ENCODE results near the gene FCF1.

Gene FCF1

GRCh38 chr14:74712499-74713394 is at the start of gene FCF1, which contains the start of gene AREL1:
FCF1 (plus strand) TSS chr14:74713144; CDS start chr14:74713198, 54 bp downstream.
AREL1 (minus strand) TSS chr14:74713080; CDS start chr14:74685615, 27,465 bp downstream.
- DNase-seq (ENCODE audit: low spot score) = peak; percentile 94

- no peak for DNase-seq (ENCODE audit: low spot score)
Observed at GRCh38 chr14:74663884-74664283, 49.1 kb upstream of the FCF1 start.

GRCh38 chr14:74664717-74665116 is 48.2 kb upstream of the FCF1 start:
- DNase-seq (ENCODE audit: low spot score) = no peak

- no peak for DNase-seq (ENCODE audit: low spot score)
Observed at GRCh38 chr14:74667758-74668157, 45.2 kb upstream of the FCF1 start.

- DNase-seq (ENCODE audit: low spot score) = no peak
Observed at GRCh38 chr14:74669256-74669655, 43.7 kb upstream of the FCF1 start.

GRCh38 chr14:74669846-74670245 is 43.1 kb upstream of the FCF1 start:
- no peak for DNase-seq (ENCODE audit: low spot score)

- DNase-seq (ENCODE audit: low spot score) = no peak
Observed at GRCh38 chr14:74670726-74671411, 42.1 kb upstream of the FCF1 start.

GRCh38 chr14:74671789-74672188 is 41.2 kb upstream of the FCF1 start:
- DNase-seq (ENCODE audit: low spot score) = no peak

- DNase-seq (ENCODE audit: low spot score) = no peak
Observed at GRCh38 chr14:74673768-74674167, 39.2 kb upstream of the FCF1 start.

- DNase-seq (ENCODE audit: low spot score) = no peak
Observed at GRCh38 chr14:74675219-74675618, 37.7 kb upstream of the FCF1 start.

- no peak for DNase-seq (ENCODE audit: low spot score)
Observed at GRCh38 chr14:74682169-74682952, 30.6 kb upstream of the FCF1 start.

GRCh38 chr14:74683406-74683805 is 29.5 kb upstream of the FCF1 start:
- no peak for DNase-seq (ENCODE audit: low spot score)

- DNase-seq (ENCODE audit: low spot score) = no peak
Observed at GRCh38 chr14:74684434-74684833, 28.5 kb upstream of the FCF1 start.

GRCh38 chr14:74685056-74685455 is 27.9 kb upstream of the FCF1 start:
- DNase-seq (ENCODE audit: low spot score) = no peak

- DNase-seq (ENCODE audit: low spot score) = no peak
Observed at GRCh38 chr14:74685921-74686678, 26.8 kb upstream of the FCF1 start.

GRCh38 chr14:74691456-74691855 is 21.5 kb upstream of the FCF1 start:
- DNase-seq (ENCODE audit: low spot score) = no peak

- no peak for DNase-seq (ENCODE audit: low spot score)
Observed at GRCh38 chr14:74693191-74693590, 19.8 kb upstream of the FCF1 start.

- DNase-seq (ENCODE audit: low spot score) = no peak
Observed at GRCh38 chr14:74695406-74695805, 17.5 kb upstream of the FCF1 start.

- DNase-seq (ENCODE audit: low spot score) = no peak
Observed at GRCh38 chr14:74697011-74697410, 15.9 kb upstream of the FCF1 start.

GRCh38 chr14:74697543-74697942 is 15.4 kb upstream of the FCF1 start:
- DNase-seq (ENCODE audit: low spot score) = no peak

- no peak for DNase-seq (ENCODE audit: low spot score)
Observed at GRCh38 chr14:74697976-74698375, 15.0 kb upstream of the FCF1 start.

GRCh38 chr14:74698465-74698864 is 14.5 kb upstream of the FCF1 start:
- DNase-seq (ENCODE audit: low spot score) = no peak

Data from hematopoietic multipotent progenitor cell treated with erythropoietin and hydrocortisone succinate and interleukin-3 and kit ligand, for 15 days (in vitro differentiated cells).